Fibroblast of the aortic adventitia (primary cell): ENCODE results near the gene TAF1A. TPM values are rescaled to one million over a fixed set of nuclear protein-coding genes. Genes with fewer than 3 reads are reported as not detected.

ENCODE experiments used
- DNase-seq: peaks from one replicate; pipeline ENCODE4 v3.0.0-alpha.2; 2010; ENCODE audit warnings: low read depth
- H3K4me3 ChIP-seq: 2 replicates; pipeline ENCODE4 v1.5.1; 2011; ENCODE audit warnings: low read depth, mild to moderate bottlenecking, control low read depth, low read length, moderate library complexity
- total RNA-seq: library from RNA; depleted of rRNA; stranded (reverse); fragments of >200 nt; gene quantifications from 2 replicates; pipeline ENCODE4 v1.2.3, GENCODE V29; 2012; ENCODE audit warnings: low replicate concordance
- TF ChIP-seq, protein P1 (sequence below): IDR thresholded peaks from 2 replicates; pipeline ENCODE4 v1.5.1; 2011; ENCODE audit warnings: mild to moderate bottlenecking, low read length, control low read depth, inconsistent platforms; ENCODE audit not compliant: insufficient read depth

The TAF1A gene
- total RNA-seq, 1 donor, result 11.8 TPM

DNA sequence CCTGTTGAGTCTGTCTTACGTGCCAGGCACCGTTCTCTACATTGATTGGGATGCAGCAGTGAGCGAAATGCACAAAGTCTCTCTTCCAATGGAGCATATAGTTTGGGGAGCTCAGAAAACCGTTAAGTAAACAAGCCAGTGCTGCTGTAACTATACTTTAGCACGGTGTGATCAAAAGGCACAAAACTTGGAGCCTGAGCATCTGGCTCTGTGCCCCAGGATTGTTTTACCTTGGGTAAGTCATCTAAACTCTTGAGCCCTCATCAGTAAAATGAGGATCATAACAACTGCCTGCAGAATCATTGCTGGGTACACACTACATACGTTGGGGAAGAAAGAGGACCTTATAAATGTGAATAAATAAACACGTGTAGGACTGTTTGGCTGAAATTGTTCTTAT is 43.6 kb downstream of the TAF1A start:
- no peak for DNase-seq
- TF ChIP-seq, protein P1, sequence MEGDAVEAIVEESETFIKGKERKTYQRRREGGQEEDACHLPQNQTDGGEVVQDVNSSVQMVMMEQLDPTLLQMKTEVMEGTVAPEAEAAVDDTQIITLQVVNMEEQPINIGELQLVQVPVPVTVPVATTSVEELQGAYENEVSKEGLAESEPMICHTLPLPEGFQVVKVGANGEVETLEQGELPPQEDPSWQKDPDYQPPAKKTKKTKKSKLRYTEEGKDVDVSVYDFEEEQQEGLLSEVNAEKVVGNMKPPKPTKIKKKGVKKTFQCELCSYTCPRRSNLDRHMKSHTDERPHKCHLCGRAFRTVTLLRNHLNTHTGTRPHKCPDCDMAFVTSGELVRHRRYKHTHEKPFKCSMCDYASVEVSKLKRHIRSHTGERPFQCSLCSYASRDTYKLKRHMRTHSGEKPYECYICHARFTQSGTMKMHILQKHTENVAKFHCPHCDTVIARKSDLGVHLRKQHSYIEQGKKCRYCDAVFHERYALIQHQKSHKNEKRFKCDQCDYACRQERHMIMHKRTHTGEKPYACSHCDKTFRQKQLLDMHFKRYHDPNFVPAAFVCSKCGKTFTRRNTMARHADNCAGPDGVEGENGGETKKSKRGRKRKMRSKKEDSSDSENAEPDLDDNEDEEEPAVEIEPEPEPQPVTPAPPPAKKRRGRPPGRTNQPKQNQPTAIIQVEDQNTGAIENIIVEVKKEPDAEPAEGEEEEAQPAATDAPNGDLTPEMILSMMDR, result no peak

GRCh38 chr1:222543817-222544216 is 45.9 kb downstream of the TAF1A start:
- TF ChIP-seq, protein P1, result no peak
- H3K4me3 ChIP-seq, result no peak overlapping the region
- no peak for DNase-seq

More for the DNA sequence above, 43.6 kb downstream of the TAF1A start:
- H3K4me3 ChIP-seq, result no peak overlapping the region

GRCh38 chr1:222540598-222540995 is 49.1 kb downstream of the TAF1A start:
- no peak overlapping the region for H3K4me3 ChIP-seq
- TF ChIP-seq, protein P1, result no peak
- DNase-seq, result no peak

GRCh38 chr1:222539951-222540597 is 49.7 kb downstream of the TAF1A start:
- peak; percentile 32 for DNase-seq
- H3K4me3 ChIP-seq, result no peak overlapping the region
- TF ChIP-seq, protein P1, result no peak

DNA sequence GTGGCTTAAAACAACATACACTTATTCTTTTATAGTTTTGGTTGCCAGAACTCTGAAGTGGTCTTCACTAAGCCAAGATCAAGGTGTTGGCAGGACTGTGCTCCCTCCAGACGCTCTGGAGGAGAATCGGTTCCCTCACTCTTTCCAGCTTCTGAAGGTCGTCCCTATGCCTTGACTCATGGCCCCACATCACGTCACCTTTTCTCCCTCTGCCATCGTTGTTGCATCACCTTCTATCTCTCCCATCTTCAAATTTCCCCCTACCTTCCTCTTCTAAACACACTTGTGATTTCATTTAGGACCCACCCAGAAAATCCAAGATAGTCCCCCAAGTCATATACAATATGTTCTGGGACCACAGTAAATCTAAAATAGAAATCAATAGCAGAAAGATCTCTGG is 54.3 kb downstream of the TAF1A start:
- TF ChIP-seq, protein P1, result no peak
- no peak for DNase-seq
- no peak overlapping the region for H3K4me3 ChIP-seq

DNA sequence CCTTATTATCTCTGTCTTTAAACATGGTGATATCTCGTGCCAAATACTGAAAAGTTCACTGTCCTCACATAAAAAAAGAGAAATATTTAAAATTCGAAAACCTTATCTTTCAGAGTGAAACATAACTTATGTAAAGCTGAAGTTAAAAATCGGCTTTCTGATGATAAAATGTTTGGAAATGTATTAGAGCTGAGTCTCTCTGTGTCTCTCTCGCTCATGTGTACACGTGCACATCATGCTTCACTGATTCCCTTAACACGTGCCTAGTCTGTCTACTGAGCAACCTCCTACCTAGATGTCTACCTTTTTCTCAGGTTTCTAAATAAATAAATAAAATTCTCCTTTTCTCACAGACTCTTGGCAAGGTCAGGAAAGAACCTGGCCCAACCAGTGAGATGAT is 58.9 kb downstream of the TAF1A start:
- TF ChIP-seq, protein P1, result no peak
- no peak for DNase-seq

GRCh38 chr1:222529916-222530315 is 59.8 kb downstream of the TAF1A start:
- no peak overlapping the region for H3K4me3 ChIP-seq
- DNase-seq, result no peak
- TF ChIP-seq, protein P1, result no peak

More for the DNA sequence above, 58.9 kb downstream of the TAF1A start:
- H3K4me3 ChIP-seq, result no peak overlapping the region
